HG03095 (cell line): ENCODE data around the gene EGFLAM.

Source experiments
- ATAC-seq: cut with Tn5 transposase; IDR thresholded peaks from one replicate; pipeline ENCODE4 v1.9.1; 2021; ENCODE audit warnings: moderate library complexity; ENCODE audit not compliant: unreplicated experiment

Gene EGFLAM

DNA sequence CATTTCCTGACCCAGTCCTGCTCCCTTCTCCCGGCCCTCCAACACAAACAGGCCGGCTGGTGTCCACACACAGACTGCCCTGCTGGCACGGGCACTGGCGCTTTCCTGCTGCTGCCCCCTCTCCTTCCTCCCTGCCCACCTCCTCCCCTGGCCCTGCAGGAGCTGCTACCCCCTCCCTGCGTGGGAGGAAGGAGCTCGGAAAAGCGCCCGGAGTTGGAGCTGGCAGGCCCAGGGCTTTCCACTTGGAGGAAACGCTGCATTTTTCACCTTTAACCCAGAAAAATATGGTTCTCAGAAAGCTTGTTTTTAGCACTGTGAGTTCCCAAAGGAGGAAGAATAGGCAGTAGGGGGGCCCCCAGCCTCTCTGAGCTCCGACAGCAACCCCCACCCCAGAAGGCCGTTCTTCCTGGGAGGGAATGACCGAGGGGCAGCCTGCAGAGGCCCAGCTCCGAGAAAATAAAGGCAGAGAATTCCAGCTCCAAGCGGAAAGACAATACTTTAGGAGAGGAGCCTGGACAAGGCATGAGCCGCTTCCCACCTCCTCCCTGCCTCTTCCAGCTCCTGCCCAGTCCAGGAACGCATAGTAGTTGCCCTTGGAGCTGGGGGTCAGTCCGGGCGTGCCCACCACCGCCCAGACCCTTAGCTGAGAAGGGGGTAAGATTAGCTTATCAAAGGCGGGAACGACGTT is 209.1 kb downstream of the EGFLAM start:
- no peak for ATAC-seq

DNA sequence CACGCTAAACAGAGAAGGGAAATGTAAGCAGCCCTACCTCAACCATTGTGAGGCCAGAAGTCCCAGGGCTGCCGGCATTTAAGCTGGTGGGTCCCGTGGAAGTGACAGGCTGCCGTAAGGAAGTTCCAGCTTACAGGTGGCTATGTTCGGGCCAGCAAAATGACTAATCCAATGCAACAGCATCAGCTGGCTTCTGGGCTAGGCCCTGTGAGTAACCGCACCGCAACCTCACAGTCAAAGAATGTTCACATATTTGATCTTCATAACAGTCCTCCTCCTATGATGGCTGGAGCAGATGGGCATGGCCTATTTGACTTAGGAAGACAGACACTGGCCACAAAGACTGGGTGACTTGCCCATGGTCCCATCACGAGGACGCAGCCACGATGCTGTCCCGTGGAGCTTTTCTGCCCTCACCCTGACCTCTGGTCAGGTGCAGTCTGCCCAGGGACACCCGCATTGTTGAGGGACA is 209.9 kb downstream of the EGFLAM start:
- no peak for ATAC-seq

DNA sequence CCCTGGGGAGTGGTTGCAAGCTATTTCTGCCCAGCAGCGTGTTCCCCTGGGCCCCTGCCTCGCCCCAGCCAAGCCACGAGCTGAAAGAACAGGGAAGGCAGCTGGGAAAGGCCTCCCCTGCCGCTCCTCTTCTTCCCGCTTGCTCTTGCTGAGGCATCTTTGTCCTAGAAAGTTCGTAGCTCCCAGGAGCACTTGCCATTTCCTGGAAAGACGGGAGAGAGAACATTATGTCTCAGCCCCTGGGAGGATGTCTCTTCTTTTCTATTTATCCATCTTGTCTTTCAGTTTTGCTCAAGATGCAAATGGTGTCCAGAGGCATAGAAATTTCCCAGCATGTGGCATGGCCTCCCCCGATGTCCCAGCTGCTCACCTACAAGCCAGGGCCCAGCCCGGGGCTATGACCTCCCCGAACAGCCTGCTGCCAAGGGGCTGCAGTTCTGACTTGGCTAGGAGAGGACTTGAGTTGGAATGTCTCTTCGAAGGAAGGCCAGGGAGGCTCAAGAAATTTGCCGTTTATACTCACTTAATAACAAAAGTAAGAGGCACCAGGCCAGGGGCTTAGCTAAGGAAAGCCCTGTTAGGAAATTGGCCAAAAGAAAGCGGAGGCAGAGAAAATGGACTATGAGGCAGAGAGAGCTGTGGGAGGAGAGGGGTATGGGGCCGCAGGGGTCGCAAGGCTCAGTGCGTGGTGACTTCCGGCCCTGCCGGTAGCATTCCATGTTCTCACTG is 210.8 kb downstream of the EGFLAM start:
- ATAC-seq, result no peak

DNA sequence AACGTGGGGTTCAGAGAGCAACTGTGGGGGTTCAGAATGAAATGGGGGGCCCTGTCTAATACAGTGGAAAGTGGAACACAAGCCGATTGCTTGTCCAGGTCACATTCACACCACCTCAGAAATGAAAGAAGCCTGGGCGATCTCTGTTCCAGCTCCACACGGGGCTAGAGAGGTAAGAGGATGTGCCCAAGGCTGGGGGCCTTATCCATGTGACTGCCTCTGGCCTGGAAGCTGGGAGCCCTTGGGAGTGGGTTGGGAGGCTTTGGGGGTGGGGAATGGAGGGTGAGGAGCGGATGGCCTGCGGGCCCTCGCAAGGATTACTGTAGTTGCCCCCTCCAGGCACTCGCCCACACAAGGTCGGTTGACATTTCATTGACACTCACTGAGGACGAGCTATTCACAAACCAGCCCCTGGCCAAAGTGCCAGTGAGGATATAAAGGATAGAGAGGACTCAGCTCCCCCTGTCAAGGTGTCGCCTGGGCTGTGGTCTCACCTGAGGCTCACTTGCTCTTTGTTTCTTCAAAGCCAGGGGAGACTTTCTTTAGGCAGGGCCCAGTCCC is 211.4 kb downstream of the EGFLAM start:
- ATAC-seq, result no peak

DNA sequence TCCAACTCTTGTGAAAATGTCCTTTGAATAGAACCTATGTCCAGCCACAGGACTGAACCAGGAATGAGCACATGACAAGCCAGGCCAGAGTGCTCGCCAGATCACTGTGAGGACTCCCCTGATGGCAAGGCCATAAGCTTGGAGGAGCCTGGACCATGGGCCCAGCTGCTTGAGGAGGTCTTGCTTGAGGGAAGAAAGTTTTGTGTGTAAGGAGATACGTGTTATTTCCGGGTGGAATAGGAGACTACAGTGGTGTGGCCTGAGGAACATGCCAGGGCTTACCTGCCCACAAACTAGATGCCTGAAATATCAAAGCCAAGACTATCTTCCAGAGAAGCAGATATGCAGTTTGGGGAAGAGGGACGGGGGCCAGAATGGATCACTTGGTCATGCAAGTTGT is 213.3 kb downstream of the EGFLAM start:
- no peak for ATAC-seq

DNA sequence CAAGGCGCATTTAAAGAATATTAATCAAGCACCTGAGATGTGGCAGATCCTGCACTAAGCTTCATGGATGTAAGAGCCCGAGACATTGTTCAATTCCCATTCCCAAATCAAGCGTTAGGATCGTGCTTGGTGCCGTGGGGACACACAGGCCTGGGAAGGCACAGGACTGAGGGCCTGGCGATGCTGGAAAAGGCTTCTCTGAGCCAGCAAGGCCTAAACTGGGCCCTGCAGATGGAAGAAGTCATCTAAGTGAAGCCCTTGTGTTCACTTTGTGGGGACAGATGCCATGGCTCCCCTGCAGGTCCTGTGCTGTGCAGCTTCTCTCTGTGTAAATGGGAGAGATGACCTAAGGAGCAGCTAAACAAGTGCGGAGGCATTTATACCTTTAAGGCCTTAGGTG is 214.2 kb downstream of the EGFLAM start:
- ATAC-seq, result no peak

DNA sequence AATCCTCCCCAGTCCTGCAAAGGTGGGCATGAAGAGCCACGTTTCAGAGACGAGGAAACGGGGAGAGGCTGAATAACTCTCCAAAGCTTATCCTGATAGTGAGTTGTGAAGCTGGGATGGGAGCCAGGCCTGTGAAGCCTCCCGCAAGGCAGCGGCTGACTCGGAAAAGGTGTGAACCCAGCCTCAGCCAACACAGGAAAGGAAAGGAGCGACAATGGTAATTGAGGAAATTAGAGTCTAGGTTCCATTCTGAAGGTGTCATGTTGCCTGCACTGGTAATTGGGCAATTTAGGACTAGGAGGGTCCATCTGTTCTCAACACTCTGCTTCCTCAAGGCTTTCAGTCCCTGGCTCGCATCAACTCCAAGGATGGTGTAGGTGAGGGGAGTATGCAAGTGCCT is 214.6 kb downstream of the EGFLAM start:
- no peak for ATAC-seq

DNA sequence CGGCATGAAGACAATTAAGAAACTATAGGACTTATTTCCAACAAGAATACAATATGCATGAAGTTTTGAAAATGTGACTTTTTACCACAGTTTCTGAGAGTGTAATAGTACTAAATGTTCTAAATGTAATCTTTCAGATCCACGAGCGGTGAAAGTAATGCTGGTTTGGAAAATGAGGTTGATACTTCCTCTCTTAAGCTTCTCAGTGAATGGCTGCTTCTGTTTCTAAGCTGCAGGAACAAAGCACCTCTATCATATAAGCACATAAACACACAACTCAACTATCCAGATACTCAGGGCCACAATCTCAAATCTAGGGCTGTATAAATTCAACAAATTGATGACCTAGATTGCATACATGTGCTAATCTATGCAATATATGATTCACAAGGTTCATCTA is 219.8 kb downstream of the EGFLAM start:
- ATAC-seq, result no peak

DNA sequence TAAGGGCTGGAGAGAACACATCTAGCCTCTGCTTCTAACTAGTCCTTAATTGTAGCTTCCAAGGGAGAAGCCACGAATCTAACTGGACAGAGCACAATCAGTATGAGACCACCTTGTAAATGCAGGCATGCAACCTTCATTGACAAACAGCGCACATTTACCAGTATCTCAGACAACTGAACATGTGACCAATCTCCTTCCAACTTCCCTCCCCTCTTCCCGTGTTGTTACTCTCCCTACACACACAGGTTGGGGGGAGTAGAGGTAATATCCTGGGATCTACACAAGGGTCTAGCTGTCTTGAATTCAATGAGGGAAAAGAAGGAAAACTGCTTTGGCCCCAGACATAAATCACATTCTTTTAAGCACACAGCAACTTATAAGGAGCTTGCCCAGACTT is 220.5 kb downstream of the EGFLAM start:
- no peak for ATAC-seq

DNA sequence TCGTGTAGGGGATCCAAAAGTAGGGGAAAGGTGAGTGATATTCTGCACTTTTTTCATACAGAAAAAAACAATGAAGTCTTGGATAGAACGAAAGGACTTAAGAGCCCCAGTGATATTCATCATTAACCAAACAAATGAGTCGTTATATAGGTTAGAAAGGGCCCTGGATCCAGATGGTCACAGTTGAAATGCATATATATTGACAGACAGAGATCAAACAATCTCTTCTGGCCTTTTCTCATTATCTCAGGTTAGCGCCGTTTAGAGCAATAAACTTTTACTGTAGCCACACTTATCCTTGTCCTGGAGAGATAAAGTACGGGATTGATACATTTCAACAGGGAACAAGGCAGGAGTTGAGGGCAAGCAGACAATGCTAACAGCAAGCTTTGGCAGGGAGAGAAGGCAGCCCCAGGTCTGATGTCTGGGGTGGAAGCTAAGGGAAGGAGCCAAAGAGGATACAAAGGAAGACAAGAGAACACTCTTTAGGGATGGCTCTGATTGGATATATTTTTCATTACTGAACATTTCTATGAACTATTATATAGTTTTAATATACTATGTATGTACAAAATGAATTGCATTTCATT is 221.1 kb downstream of the EGFLAM start:
- no peak for ATAC-seq

DNA sequence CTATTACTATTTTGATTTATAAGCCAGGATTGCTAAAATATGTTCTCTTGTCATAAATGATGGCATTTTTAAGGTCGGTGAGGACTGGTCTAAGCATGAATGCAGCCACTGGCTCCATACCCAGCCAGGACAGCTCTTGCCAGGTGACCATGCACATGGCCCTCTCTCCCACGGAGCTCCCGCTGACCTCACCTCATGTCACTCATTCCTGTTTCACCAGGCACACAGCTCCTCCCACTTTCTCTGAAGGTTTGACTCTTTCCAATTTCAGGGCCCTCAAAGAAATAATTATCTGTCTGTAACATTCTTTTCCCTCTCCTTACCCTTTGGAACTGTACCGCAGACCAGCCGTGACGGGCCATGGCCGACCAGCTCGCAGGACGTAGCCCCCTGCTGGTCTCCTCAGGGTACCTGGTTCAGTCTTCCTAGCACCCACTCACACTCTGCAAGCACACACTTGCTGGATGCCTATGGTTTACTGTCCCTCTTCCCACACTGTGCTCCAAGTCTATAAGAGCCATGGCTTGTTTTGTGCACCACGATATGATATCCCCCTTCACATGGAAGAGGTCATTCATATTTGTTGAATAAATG is 225.5 kb downstream of the EGFLAM start:
- ATAC-seq, result no peak

DNA sequence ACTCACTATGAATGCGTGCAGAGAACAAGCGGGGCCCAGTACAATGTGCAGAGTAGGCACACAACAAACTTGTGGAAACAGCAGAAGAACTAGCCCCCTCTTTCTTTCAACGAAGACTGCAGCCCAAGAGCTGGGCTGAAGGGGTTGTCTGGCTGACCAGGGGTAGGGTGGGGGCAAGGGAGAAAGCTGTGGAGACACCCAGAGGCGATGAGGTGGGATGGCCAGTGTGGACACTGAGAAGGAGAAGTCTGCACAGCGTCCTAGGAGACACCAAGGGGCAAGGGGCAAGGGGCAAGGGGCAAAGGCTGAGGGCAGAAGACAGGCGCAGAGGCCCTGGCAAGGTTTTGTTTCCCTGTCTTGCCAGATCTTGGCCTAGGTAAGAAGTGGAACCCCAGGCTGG is 235.8 kb downstream of the EGFLAM start:
- ATAC-seq, result no peak

DNA sequence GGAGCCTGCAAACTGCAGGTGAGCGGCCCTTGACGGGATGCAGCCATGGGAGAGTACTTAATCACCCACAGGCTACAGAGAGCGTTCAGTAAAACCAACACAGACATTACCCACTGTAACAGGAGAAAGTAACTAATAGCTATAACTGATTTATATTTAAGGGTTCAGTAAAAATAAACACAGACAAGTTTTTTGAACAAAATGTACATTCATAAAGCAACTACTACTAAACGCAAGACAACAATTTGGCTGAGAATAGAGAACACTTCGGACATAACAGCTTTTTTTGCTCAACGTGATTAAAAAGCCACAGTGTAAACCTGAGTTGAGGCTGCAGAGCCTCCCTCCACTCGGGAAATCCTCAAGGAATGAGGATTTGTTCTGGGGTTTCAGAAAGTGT is 236.4 kb downstream of the EGFLAM start:
- ATAC-seq, result no peak

DNA sequence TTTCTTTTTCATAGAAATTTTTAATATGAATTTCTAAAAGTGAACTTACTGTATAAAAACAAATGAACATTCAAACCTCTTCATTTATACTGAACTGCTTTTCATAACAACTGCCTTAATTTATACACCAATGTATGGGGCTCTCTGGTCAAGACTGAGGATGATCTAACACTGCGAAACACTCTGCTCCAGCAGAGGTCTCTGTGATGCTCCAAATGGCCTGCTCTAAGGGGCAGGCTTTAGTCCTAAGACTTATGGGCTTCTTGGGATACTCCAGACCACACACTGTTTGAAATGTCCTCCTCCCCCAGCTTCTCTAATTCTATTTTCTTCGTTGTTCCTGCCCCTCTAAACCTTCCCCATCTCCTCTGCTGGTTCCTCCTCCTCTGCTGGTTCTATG is 239.6 kb downstream of the EGFLAM start:
- ATAC-seq, result no peak

DNA sequence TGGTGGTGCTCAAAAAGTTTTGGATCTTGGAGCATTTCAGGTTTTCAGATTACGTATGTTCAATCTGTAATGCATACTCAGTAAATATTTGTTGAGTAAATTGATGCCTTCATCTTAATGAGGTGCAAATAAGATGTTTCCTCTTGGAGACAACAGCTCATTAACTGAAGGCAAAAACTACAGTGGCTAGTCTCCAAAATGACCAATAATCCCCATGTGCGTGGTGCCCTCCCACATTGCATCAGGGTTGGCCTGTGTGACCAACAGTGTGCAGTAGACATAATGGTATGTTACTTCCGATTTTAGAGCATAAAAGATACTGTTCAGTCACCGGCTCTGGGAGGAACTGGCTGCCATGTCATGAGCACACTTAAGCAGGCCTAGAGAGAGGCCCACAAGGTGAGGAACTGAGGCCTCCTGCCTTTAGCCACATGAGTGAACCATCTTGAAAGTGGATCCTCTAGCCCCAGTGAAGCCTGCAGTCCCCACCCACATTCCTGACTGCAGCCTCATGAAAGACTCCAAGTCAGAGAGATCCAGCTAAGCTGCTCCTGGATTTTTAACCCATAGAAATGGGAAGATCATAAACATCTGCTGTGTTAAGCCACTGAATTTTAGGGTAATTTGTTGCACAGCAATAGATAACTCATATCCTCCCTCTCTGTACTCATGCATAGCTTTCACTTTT is 242.4 kb downstream of the EGFLAM start:
- ATAC-seq, result no peak

DNA sequence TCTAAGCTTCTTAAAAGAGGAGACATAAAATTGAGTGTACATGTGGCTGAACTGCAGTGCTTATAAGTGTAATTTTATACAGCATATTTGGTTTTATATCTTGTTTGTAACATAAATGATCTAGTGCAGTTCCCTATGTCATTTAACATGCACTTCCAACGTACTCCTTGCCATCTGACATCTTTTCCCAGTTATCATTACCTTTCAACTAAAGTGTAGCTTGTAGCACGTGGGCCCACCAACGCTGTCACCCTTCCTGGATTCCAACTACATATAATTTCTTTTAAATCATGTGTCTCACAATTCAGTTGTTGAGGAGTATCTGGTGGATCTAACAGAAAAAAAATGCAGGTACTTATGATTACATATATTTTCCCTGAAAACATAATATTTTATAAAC is 247.9 kb downstream of the EGFLAM start:
- no peak for ATAC-seq

DNA sequence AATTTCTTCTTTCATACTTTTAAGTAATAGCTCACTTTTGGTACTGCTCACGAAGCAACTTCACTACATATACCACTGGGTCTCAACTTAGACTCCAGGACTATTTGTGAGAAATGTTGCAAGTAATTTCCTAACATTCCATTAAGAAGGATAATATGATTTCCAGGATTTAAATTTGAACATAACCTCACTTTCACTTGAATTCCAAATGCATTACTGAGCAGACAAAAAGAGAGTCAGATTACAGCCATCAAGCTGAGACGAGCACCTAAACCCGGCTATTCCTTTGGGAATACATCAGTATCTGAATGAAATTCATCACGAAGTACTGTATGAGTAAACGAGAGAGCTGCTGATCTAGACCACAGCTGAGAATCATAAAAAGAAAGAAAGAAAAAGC is 250.8 kb downstream of the EGFLAM start:
- no peak for ATAC-seq
